Measurements from ENCODE around the gene ANKDD1B. TPM values are rescaled to one million over a fixed set of nuclear protein-coding genes. Genes with fewer than 3 reads are reported as not detected.

ANKDD1B gene
- total and polyA plus RNA-seq, 4 donors, result 1.3 to 9.4 (median 5.9) TPM

GRCh38 chr5:75706016-75706415, 94.8 kb downstream of the ANKDD1B start:
- Histone ChIP-seq H3K4me3 (no peak overlapping the region), H3K36me3 (ENCODE audit: control insufficient read depth in 4 of 4, insufficient read depth in 4 of 4, low read length in 4 of 4) (peaks cover 3 to 23% (median 11%) of the 10 kb centered on the region in 4 donors), H3K9ac (ENCODE audit: insufficient read depth in 1 of 2, low read length in 2 of 2) (no peak overlapping the region), H3K27me3 (ENCODE audit: control insufficient read depth in 3 of 3, insufficient read depth in 3 of 3, low read length in 2 of 3) (no peaks in the 10 kb centered on the region), H3K4me1 (ENCODE audit: control insufficient read depth in 5 of 5, insufficient read depth in 5 of 5, low read length in 5 of 5) (no peaks in the 10 kb centered on the region), H3K9me3 (ENCODE audit: control insufficient read depth in 4 of 4, insufficient read depth in 3 of 4, low read length in 3 of 4) (no peaks in the 10 kb centered on the region), H3K27ac (ENCODE audit: low read depth in 1 of 2, low read length in 1 of 2) (no peak overlapping the region)
- WGBS, 2 donors, result 45 to 62% methylated on average over 1 of the region's 1 CpG
- DNase-seq, result no peak
- TF ChIP-seq CTCF (IDR thresholded peaks at IDR 0.05; ENCODE audit: control extremely low read depth, extremely low read depth), result no peak
- no peak for ATAC-seq (ENCODE audit: insufficient read depth, low FRiP score)

- no peaks in the 10 kb centered on the region for H3K27me3 ChIP-seq (ENCODE audit: control insufficient read depth in 3 of 3, insufficient read depth in 3 of 3, low read length in 2 of 3)
- WGBS, 2 donors, result 89 to 95% methylated on average over 3 of the region's 3 CpGs
- no peak overlapping the region for H3K27ac ChIP-seq (ENCODE audit: low read depth in 1 of 2, low read length in 1 of 2)
- DNase-seq (no peak), ATAC-seq (ENCODE audit: insufficient read depth, low FRiP score) (no peak)
- peaks cover 3 to 20% (median 10%) of the 10 kb centered on the region in 4 donors for H3K36me3 ChIP-seq (ENCODE audit: control insufficient read depth in 4 of 4, insufficient read depth in 4 of 4, low read length in 4 of 4)
- H3K9me3 ChIP-seq (ENCODE audit: control insufficient read depth in 4 of 4, insufficient read depth in 3 of 4, low read length in 3 of 4), result no peaks in the 10 kb centered on the region
- H3K9ac ChIP-seq (ENCODE audit: insufficient read depth in 1 of 2, low read length in 2 of 2), result no peak overlapping the region
- TF ChIP-seq CTCF (IDR thresholded peaks at IDR 0.05; ENCODE audit: control extremely low read depth, extremely low read depth), result no peak
- H3K4me1 ChIP-seq (ENCODE audit: control insufficient read depth in 5 of 5, insufficient read depth in 5 of 5, low read length in 5 of 5), result no peaks in the 10 kb centered on the region
- no peak overlapping the region for H3K4me3 ChIP-seq
Observed at GRCh38 chr5:75706775-75707174, 95.5 kb downstream of the ANKDD1B start.

- H3K9ac ChIP-seq (ENCODE audit: insufficient read depth in 1 of 2, low read length in 2 of 2), result no peak overlapping the region
- DNase-seq (no peak), ATAC-seq (ENCODE audit: insufficient read depth, low FRiP score) (no peak)
- no peaks in the 10 kb centered on the region for H3K27me3 ChIP-seq (ENCODE audit: control insufficient read depth in 3 of 3, insufficient read depth in 3 of 3, low read length in 2 of 3)
- no peak for TF ChIP-seq CTCF (IDR thresholded peaks at IDR 0.05; ENCODE audit: control extremely low read depth, extremely low read depth)
- no peak overlapping the region for H3K27ac ChIP-seq (ENCODE audit: low read depth in 1 of 2, low read length in 1 of 2)
- H3K9me3 ChIP-seq (ENCODE audit: control insufficient read depth in 4 of 4, insufficient read depth in 3 of 4, low read length in 3 of 4), result no peaks in the 10 kb centered on the region
- H3K4me3 ChIP-seq, result no peak overlapping the region
- H3K4me1 ChIP-seq (ENCODE audit: control insufficient read depth in 5 of 5, insufficient read depth in 5 of 5, low read length in 5 of 5), result no peaks in the 10 kb centered on the region
- peaks cover 1 to 8% (median 5%) of the 10 kb centered on the region in 4 donors for H3K36me3 ChIP-seq (ENCODE audit: control insufficient read depth in 4 of 4, insufficient read depth in 4 of 4, low read length in 4 of 4)
- 63 to 82% methylated on average over 1 of the region's 1 CpG for WGBS, 2 donors
Observed at GRCh38 chr5:75707911-75708509, 96.8 kb downstream of the ANKDD1B start.

GRCh38 chr5:75710637-75711036, 99.4 kb downstream of the ANKDD1B start:
- no peak for DNase-seq
- WGBS, 2 donors, result 48 to 68% methylated on average over 1 of the region's 1 CpG
- Histone ChIP-seq H3K9me3 (ENCODE audit: control insufficient read depth in 4 of 4, insufficient read depth in 3 of 4, low read length in 3 of 4) (no peaks in the 10 kb centered on the region), H3K4me1 (ENCODE audit: control insufficient read depth in 5 of 5, insufficient read depth in 5 of 5, low read length in 5 of 5) (no peaks in the 10 kb centered on the region), H3K4me3 (no peak overlapping the region), H3K27me3 (ENCODE audit: control insufficient read depth in 3 of 3, insufficient read depth in 3 of 3, low read length in 2 of 3) (no peaks in the 10 kb centered on the region), H3K9ac (ENCODE audit: insufficient read depth in 1 of 2, low read length in 2 of 2) (no peak overlapping the region), H3K27ac (ENCODE audit: low read depth in 1 of 2, low read length in 1 of 2) (no peak overlapping the region), H3K36me3 (ENCODE audit: control insufficient read depth in 4 of 4, insufficient read depth in 4 of 4, low read length in 4 of 4) (peaks cover 2 to 7% (median 7%) of the 10 kb centered on the region in 4 donors)
- ATAC-seq (ENCODE audit: insufficient read depth, low FRiP score), result no peak
- no peak for TF ChIP-seq CTCF (IDR thresholded peaks at IDR 0.05; ENCODE audit: control extremely low read depth, extremely low read depth)
